Neural cell (in vitro differentiated cells): ENCODE data around the gene CNTNAP2. TPM values are rescaled to one million over a fixed set of nuclear protein-coding genes. Genes with fewer than 3 reads are reported as not detected.
A peak's percentile ranks its signal among the peaks of the same experiment; 100 is the strongest.

Experiments used
- H2AFZ ChIP-seq: fragments of 200-600, 300-800 bp; sonication (generic), shearing (Covaris generic); 2 replicates; pipeline ENCODE4 v1.6.0; 2014; ENCODE audit warnings: low read depth, mild to moderate bottlenecking, antibody characterized with exemption, low read length, moderate library complexity
- H3F3A ChIP-seq: fragments of 200-600 bp; shearing (Covaris generic); 2 replicates; pipeline ENCODE4 v1.6.1; 2016; ENCODE audit warnings: mild to moderate bottlenecking, moderate library complexity, mixed read lengths, antibody characterized with exemption, low read length; ENCODE audit not compliant: insufficient read depth, poor library complexity, severe bottlenecking
- H3K27ac ChIP-seq: fragments of 200-600, 300-800 bp; sonication (generic), shearing (Covaris generic); 2 replicates; pipeline ENCODE4 v1.5.1; 2014; ENCODE audit warnings: mild to moderate bottlenecking, low read length, moderate library complexity
- H3K27me3 ChIP-seq: fragments of 300-800, 200-600 bp; sonication (generic), shearing (Covaris generic); 2 replicates; pipeline ENCODE4 v1.6.0; 2014; ENCODE audit warnings: mild to moderate bottlenecking, low read depth, low read length, moderate library complexity; ENCODE audit not compliant: insufficient read depth
- H3K36me3 ChIP-seq: fragments of 300-800, 200-600 bp; sonication (generic), shearing (Covaris generic); 2 replicates; pipeline ENCODE4 v1.5.1; 2014; ENCODE audit warnings: mild to moderate bottlenecking, antibody characterized with exemption, low read length, moderate library complexity; ENCODE audit not compliant: insufficient read depth
- H3K4me2 ChIP-seq: fragments of 300-800, 200-600 bp; sonication (generic), shearing (Covaris generic); 2 replicates; pipeline ENCODE4 v1.6.0; 2014; ENCODE audit warnings: mild to moderate bottlenecking, low read length
- H3K4me3 ChIP-seq: fragments of 300-800, 200-600 bp; sonication (generic), shearing (Covaris generic); 2 replicates; pipeline ENCODE4 v1.5.1; 2014; ENCODE audit warnings: mild to moderate bottlenecking, low read length, moderate library complexity
- H3K79me2 ChIP-seq: fragments of 200-600 bp; shearing (Covaris generic); replicated peaks from 2 replicates; pipeline ENCODE4 v1.6.0; 2014; ENCODE audit warnings: mild to moderate bottlenecking, low read length, moderate library complexity; ENCODE audit not compliant: insufficient read depth
- H3K9ac ChIP-seq: fragments of 300-800, 200-600 bp; sonication (generic), shearing (Covaris generic); 2 replicates; pipeline ENCODE4 v1.6.1; 2016; ENCODE audit warnings: mild to moderate bottlenecking, low read length, mixed read lengths
- H3K9me2 ChIP-seq: fragments of 200-600 bp; shearing (Covaris generic); 2 replicates; pipeline ENCODE4 v1.6.1; 2016; ENCODE audit warnings: mild to moderate bottlenecking, low read length, mixed read lengths; ENCODE audit not compliant: insufficient read depth
- H3K9me3 ChIP-seq: fragments of 200-600, 300-800 bp; sonication (generic), shearing (Covaris generic); 2 replicates; pipeline ENCODE4 v1.6.1; 2016; ENCODE audit warnings: mild to moderate bottlenecking, mixed run types, low read length, moderate library complexity, mixed read lengths
- H4K20me1 ChIP-seq: fragments of 200-600 bp; shearing (Covaris generic); 2 replicates; pipeline ENCODE4 v1.6.1; 2016; ENCODE audit warnings: mild to moderate bottlenecking, mixed run types; ENCODE audit not compliant: insufficient read depth
- EP300 ChIP-seq: fragments of 450-650 bp; conservative IDR thresholded peaks from 2 replicates; pipeline ENCODE4 v1.6.1; 2014; ENCODE audit warnings: antibody characterized with exemption, mild to moderate bottlenecking, moderate library complexity; ENCODE audit not compliant: poor library complexity, severe bottlenecking
- EZH2 ChIP-seq: fragments of 200-600, 300-800 bp; shearing (Covaris generic), sonication (generic); IDR thresholded peaks from 2 replicates; pipeline ENCODE4 v1.6.1; 2014; ENCODE audit warnings: antibody characterized with exemption, low read length, borderline replicate concordance, mild to moderate bottlenecking; ENCODE audit not compliant: insufficient read depth, poor library complexity, severe bottlenecking
- MXI1 ChIP-seq: fragments of 450-650 bp; conservative IDR thresholded peaks from 2 replicates; pipeline ENCODE4 v1.6.1; 2014; ENCODE audit warnings: antibody characterized with exemption, mild to moderate bottlenecking; ENCODE audit not compliant: poor library complexity, severe bottlenecking
- POLR2AphosphoS5 ChIP-seq: IDR thresholded peaks from 2 replicates; pipeline ENCODE4 v1.6.1; 2012
- SMC3 ChIP-seq: fragments of 450-650 bp; conservative IDR thresholded peaks from 2 replicates; pipeline ENCODE4 v1.6.1; 2014; ENCODE audit warnings: antibody characterized with exemption, mild to moderate bottlenecking, moderate library complexity; ENCODE audit not compliant: poor library complexity
- TAF1 ChIP-seq: IDR thresholded peaks from 2 replicates; pipeline ENCODE4 v1.6.1; 2012; ENCODE audit warnings: low read depth
- polyA plus RNA-seq: library from polyadenylated mRNA; depleted of rRNA; stranded (reverse); fragments of >200 nt; gene quantifications from 2 replicates; pipeline ENCODE4 v1.2.3, GENCODE V29; 2014
- TF ChIP-seq, protein P1 (sequence below): IDR thresholded peaks from 2 replicates; pipeline ENCODE4 v1.6.1; 2012; ENCODE audit warnings: borderline replicate concordance
- TF ChIP-seq, protein P2 (sequence below): fragments of 450-650 bp; IDR thresholded peaks from 2 replicates; pipeline ENCODE4 v1.5.1; 2014; ENCODE audit warnings: antibody characterized with exemption, mild to moderate bottlenecking, moderate library complexity; ENCODE audit not compliant: poor library complexity, severe bottlenecking

CNTNAP2 gene
- polyA plus RNA-seq, 1 donor from 2014 or later, result 276 TPM

DNA sequence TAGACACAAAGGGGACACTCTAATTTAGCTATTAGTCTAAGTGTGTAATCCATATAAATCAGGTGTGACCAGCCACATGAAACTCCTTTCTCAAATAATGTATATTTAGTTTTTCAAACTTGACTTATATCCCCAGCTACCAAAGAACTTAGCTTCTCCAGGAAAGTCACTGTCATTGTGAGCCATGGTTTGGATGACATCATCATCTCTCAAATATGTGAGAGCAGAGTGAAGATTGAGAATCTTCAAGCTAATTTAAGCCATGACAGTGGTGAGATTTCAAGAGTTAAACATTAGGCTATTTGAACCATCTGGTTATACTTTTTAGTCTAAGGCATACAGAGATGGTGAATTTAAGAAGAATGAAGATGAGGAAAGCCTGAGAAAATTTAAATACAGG, 1165.6 kb downstream of the CNTNAP2 start:
- H3K79me2 ChIP-seq, result no peaks in the 10 kb centered on the region
- no peak for TF ChIP-seq EZH2
- no peak for TF ChIP-seq MXI1
- TF ChIP-seq SMC3, result no peak
- TF ChIP-seq, protein P1, sequence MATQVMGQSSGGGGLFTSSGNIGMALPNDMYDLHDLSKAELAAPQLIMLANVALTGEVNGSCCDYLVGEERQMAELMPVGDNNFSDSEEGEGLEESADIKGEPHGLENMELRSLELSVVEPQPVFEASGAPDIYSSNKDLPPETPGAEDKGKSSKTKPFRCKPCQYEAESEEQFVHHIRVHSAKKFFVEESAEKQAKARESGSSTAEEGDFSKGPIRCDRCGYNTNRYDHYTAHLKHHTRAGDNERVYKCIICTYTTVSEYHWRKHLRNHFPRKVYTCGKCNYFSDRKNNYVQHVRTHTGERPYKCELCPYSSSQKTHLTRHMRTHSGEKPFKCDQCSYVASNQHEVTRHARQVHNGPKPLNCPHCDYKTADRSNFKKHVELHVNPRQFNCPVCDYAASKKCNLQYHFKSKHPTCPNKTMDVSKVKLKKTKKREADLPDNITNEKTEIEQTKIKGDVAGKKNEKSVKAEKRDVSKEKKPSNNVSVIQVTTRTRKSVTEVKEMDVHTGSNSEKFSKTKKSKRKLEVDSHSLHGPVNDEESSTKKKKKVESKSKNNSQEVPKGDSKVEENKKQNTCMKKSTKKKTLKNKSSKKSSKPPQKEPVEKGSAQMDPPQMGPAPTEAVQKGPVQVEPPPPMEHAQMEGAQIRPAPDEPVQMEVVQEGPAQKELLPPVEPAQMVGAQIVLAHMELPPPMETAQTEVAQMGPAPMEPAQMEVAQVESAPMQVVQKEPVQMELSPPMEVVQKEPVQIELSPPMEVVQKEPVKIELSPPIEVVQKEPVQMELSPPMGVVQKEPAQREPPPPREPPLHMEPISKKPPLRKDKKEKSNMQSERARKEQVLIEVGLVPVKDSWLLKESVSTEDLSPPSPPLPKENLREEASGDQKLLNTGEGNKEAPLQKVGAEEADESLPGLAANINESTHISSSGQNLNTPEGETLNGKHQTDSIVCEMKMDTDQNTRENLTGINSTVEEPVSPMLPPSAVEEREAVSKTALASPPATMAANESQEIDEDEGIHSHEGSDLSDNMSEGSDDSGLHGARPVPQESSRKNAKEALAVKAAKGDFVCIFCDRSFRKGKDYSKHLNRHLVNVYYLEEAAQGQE, result no peak
- TF ChIP-seq, protein P2, sequence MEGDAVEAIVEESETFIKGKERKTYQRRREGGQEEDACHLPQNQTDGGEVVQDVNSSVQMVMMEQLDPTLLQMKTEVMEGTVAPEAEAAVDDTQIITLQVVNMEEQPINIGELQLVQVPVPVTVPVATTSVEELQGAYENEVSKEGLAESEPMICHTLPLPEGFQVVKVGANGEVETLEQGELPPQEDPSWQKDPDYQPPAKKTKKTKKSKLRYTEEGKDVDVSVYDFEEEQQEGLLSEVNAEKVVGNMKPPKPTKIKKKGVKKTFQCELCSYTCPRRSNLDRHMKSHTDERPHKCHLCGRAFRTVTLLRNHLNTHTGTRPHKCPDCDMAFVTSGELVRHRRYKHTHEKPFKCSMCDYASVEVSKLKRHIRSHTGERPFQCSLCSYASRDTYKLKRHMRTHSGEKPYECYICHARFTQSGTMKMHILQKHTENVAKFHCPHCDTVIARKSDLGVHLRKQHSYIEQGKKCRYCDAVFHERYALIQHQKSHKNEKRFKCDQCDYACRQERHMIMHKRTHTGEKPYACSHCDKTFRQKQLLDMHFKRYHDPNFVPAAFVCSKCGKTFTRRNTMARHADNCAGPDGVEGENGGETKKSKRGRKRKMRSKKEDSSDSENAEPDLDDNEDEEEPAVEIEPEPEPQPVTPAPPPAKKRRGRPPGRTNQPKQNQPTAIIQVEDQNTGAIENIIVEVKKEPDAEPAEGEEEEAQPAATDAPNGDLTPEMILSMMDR, result no peak
- no peak overlapping the region for H3K9ac ChIP-seq
- H2AFZ ChIP-seq, result no peak overlapping the region
- H3K27ac ChIP-seq, result no peak overlapping the region
- no peak overlapping the region for H3K4me2 ChIP-seq
- H3F3A ChIP-seq, result no peaks in the 10 kb centered on the region
- no peaks in the 10 kb centered on the region for H3K27me3 ChIP-seq
- no peaks in the 10 kb centered on the region for H3K9me3 ChIP-seq
- no peak overlapping the region for H3K4me3 ChIP-seq
- no peaks in the 10 kb centered on the region for H3K36me3 ChIP-seq
- H4K20me1 ChIP-seq, result no peaks in the 10 kb centered on the region
- H3K9me2 ChIP-seq, result no peaks in the 10 kb centered on the region

DNA sequence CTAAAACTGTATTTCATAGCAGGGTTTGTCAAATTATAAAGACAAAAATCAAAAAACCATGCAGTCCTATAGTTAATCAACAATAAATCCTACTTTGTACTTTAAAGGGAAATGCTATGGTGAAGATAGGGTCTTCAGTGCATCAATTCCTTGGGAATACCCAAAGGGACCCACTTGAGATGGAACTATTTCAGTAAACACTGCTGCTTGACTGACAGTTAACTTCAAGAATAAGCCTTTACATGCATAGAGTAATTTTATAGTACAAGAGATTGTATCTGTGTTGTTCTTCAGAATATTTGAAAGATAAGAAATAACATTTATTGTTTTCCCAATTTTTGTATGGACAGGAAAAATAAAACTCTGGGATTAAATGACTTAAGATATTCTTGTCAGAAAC, 1179.6 kb downstream of the CNTNAP2 start:
- H3K79me2 ChIP-seq, result no peaks in the 10 kb centered on the region
- no peaks in the 10 kb centered on the region for H3K9me2 ChIP-seq
- no peak overlapping the region for H3K4me2 ChIP-seq
- TF ChIP-seq POLR2AphosphoS5, result peak; percentile 64
- peak; percentile 55 for TF ChIP-seq EP300
- TF ChIP-seq, protein P2, result no peak
- TF ChIP-seq TAF1, result no peak
- TF ChIP-seq, protein P1, result peak; percentile 44
- no peaks in the 10 kb centered on the region for H3F3A ChIP-seq
- H3K36me3 ChIP-seq, result no peaks in the 10 kb centered on the region
- peak overlapping the region; percentile 3 for H3K27ac ChIP-seq
- H4K20me1 ChIP-seq, result no peaks in the 10 kb centered on the region
- no peaks in the 10 kb centered on the region for H3K9me3 ChIP-seq
- H3K27me3 ChIP-seq, result no peaks in the 10 kb centered on the region
- no peak overlapping the region for H3K4me3 ChIP-seq
- H3K9ac ChIP-seq, result no peak overlapping the region
- no peak overlapping the region for H2AFZ ChIP-seq
